IPS DF 4.7 (cell line): ENCODE measurements around the gene NECAB3.
"Not testable (repeated sequence)": the region's sequence is repeated elsewhere in the genome, so short reads cannot be mapped to it uniquely, and the experiment has no call there.

Source experiments
- DNase-seq: peaks from one replicate; pipeline ENCODE4 v3.0.0-alpha.2; 2013; ENCODE audit warnings: low spot score; ENCODE audit errors: extremely low read depth

Gene NECAB3

GRCh38 chr20:33650753-33651561, 23.3 kb downstream of the NECAB3 start:
- no peak for DNase-seq

- DNase-seq = no peak
Observed at GRCh38 chr20:33650111-33650752, 24.0 kb downstream of the NECAB3 start.

GRCh38 chr20:33649201-33649681, 25.0 kb downstream of the NECAB3 start:
- no peak for DNase-seq

- DNase-seq = no peak
Observed at GRCh38 chr20:33648396-33649004, 25.7 kb downstream of the NECAB3 start.

- DNase-seq = no peak
Observed at GRCh38 chr20:33647603-33648395, 26.4 kb downstream of the NECAB3 start.

GRCh38 chr20:33646959-33647602, 27.1 kb downstream of the NECAB3 start:
- DNase-seq = not testable (repeated sequence)

- no peak for DNase-seq
Observed at GRCh38 chr20:33646191-33646590, 28.0 kb downstream of the NECAB3 start.

GRCh38 chr20:33645396-33645795, 28.8 kb downstream of the NECAB3 start:
- DNase-seq = no peak

GRCh38 chr20:33645072-33645358, 29.2 kb downstream of the NECAB3 start:
- no peak for DNase-seq

- no peak for DNase-seq
Observed at GRCh38 chr20:33644313-33645071, 29.7 kb downstream of the NECAB3 start.

- no peak for DNase-seq
Observed at GRCh38 chr20:33640287-33640686, 33.9 kb downstream of the NECAB3 start.

GRCh38 chr20:33636776-33637175, 37.5 kb downstream of the NECAB3 start:
- DNase-seq = no peak

- no peak for DNase-seq
Observed at GRCh38 chr20:33635341-33635740, 38.9 kb downstream of the NECAB3 start.

GRCh38 chr20:33631910-33632309, 42.3 kb downstream of the NECAB3 start:
- DNase-seq = not testable (repeated sequence)

- DNase-seq = no peak
Observed at GRCh38 chr20:33630507-33630906, 43.7 kb downstream of the NECAB3 start.

GRCh38 chr20:33629979-33630378, 44.2 kb downstream of the NECAB3 start:
- DNase-seq = no peak

- DNase-seq = no peak
Observed at GRCh38 chr20:33629533-33629932, 44.7 kb downstream of the NECAB3 start.

GRCh38 chr20:33627577-33628216, 46.5 kb downstream of the NECAB3 start:
- no peak for DNase-seq

- DNase-seq = no peak
Observed at GRCh38 chr20:33626190-33626589, 48.0 kb downstream of the NECAB3 start.

GRCh38 chr20:33624399-33624798, 49.8 kb downstream of the NECAB3 start:
- DNase-seq = no peak
